SKM-1 treated with dmso at 0.1 percent for 144 hours (cell line): ENCODE results near the gene CLSTN2.

Experiments used
- DNase-seq: peaks from one replicate; lab custom pipeline; 2025; ENCODE audit not compliant: unreplicated experiment; lab: John Stamatoyannopoulos, UW

CLSTN2 gene

DNA sequence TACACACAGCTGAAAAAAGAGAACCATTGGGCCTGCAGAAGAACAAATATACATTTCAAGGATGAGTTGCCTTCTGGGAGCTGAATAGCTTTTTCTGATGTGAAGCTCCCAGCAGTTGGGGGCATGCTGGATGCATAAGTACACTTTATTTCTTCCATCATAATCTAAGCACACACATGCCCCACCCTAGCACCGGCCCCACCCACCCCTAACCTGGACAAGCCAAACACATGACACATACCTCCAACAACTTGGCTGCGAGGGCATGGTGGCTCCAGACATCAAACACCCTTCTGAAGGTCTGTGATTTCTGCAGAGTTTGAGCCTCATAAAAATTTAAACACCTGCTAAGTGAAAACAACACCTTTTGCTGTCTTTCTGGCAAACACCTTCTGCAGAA lies 435.7 kb downstream of the CLSTN2 start:
- DNase-seq = no peak

DNA sequence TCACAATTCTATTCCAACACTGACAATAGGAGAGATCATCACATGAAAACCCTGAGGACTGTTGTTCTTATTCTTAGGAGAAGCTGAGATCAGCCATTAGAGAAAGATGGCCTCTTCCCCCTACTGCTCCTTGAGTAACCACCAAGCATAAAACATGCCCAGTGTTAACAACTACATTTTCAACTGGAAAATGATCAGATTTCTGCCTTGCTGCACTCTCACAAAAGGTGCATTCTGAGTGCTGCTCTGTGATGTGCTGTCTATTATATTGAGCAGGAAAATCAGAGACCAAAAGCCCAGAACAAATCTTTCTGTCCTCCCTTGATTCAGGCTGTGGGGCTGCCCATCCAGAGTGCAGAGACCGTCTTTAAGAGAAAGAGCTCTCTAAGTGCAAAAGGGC lies 438.2 kb downstream of the CLSTN2 start:
- DNase-seq = no peak

DNA sequence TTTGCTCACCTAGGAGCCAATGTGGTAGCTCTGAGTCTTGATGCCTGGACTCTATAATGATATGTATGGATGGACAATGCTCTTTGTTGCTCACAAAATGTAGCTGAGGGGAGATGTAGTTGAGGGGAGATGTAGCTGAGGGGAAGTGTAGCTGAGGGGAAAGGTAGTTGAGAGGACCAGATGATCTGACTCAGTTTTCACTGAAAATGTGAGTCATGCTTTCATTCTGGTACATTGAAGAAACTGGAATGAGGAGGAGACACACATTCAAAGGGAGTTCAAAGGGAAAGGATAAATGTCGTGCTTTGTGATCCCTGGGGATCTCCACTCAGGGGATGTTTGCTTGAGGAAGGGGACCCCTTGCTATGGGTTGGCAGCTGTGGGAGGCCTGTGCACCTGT lies 440.0 kb downstream of the CLSTN2 start:
- DNase-seq = no peak

DNA sequence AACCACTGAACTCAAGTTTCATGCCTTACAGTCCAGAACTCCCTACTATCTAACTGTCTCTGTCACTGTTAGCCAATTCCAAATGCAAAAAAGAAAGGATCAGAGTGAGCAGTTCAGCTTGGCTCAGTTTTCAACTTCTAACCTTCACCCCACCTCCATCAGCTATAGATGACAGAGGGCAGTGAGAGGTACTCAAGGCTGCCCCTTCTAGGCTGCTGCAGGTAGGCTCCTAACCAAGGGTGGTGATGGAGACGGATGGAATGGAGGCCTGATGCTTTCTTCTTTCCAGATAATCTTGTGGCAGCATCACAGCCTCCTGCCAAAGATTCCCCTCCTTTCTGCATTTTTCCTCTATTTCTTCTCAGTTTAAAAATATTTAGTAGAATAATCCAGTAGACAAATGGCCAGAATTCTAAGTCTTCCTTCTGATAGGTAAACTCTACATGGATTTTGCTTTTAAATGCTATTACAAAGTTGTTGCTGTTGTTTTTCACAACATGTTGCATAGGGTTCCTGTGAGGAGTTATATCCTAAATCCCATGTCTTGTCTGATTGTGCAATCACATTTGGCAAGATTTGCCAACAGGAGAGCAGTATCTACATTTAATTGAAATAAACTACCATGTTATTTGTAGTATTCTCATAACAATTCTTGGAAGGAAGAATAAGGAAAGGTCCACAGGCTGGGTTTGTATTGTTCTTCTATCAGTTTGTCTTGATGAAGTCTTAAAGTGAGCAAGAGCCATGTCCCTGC lies 441.3 kb downstream of the CLSTN2 start:
- no peak for DNase-seq

DNA sequence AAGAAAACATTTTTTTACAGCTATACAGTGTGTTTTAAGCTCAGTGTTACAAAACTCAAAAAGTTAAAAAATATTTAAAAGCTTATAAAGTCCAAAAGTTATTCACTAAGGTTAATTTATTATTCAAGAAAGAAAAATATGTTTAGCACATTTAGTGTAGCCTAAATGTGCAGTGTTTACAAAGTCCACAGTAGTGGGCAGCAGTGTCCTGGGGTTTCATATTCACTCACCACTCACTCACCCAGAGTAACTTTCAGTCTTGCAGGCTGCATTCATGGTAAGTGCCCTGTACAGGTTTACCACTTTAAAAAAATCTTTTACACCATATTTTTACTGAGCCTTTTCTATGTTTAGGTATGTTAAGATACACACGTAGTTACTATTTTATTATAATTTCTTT lies 442.7 kb downstream of the CLSTN2 start:
- no peak for DNase-seq

DNA sequence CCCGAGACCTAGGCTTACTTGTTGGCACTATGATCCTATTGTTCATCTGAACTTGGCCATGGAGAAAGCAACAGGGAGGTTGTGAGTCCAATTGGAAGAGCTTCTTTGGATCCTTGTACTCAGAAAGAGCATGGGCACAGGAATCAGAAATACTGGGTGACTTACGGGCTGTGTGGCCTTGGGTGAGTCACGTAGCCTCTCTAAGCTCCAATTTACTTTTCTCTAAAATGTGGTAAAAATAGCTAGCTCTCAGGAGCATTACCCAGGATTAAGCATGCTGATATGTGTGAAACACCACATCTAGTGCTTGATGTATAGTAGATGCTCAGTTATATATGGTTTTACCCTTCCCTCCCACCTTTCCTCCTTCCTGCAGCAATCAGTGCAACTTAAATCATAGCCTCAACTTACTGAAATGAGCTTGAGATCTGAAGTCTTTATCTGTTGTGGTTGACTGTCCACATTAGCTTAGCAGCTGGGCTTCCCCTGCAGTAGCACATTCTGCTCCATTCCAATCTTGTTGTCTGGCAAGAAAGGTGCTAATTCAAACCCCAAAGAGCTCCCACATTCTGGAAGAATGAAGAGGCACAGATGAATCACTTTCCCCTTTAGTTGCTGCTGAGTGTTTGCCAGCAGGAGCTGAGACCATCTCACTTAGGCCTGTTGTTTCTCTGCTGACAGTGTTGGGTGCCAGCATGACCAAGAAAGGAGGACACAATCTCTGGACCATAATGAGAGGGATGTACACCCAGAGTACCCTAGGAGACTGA lies 443.8 kb downstream of the CLSTN2 start:
- DNase-seq = no peak

DNA sequence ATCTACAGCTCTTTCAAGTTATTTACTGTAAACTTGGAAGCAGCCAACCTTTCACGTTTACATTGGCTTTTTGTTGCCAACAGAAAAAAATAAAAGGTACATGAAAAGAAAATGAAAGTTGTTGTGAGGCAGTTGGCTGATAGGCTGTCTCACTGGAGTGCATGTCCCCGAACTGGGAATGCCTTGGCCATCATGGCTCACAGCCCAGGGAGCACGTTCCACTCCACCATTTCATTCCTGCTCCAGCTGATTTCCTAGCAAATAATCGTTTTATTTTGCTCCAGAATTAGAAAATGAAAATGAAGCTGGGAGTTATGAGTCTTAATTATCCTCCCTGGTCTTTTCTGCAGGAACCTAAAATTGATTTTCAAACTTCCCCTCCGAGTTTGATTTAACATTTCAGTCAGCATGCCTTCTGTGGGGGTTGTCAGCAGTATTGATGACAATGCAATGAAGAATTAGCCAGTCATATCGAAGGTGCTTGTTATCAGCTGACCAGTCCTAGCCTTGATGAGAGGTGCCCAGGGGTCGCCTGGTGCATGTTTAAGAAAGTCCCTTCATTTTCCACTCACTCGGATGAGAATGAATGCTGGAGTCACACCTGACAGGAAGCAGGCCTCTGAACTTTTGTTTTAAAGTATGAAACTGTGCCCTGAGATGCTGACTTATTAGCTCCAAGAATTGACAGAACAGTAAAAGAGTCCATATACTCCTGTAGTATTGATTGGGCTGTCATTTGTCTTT lies 449.2 kb downstream of the CLSTN2 start:
- DNase-seq = no peak

DNA sequence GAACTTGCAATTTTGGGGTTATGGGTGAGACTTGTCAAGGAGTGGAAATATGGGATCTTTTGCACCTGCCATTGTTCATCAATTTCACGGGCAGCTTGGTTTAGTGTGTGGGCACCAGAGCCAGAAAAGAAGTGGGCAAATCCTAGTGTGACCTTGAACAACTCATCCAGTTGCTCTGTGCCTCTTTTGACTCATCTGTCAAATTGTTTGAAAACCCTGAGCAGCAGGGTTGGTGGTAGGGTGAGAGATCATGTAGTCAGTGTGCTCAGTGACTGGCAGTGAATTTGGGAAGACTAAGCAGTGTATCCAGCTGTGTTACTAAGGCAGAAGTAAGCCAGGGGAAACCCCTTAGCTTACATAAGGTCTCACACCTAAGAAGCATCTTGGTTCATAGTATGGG lies 449.9 kb downstream of the CLSTN2 start:
- DNase-seq = no peak

DNA sequence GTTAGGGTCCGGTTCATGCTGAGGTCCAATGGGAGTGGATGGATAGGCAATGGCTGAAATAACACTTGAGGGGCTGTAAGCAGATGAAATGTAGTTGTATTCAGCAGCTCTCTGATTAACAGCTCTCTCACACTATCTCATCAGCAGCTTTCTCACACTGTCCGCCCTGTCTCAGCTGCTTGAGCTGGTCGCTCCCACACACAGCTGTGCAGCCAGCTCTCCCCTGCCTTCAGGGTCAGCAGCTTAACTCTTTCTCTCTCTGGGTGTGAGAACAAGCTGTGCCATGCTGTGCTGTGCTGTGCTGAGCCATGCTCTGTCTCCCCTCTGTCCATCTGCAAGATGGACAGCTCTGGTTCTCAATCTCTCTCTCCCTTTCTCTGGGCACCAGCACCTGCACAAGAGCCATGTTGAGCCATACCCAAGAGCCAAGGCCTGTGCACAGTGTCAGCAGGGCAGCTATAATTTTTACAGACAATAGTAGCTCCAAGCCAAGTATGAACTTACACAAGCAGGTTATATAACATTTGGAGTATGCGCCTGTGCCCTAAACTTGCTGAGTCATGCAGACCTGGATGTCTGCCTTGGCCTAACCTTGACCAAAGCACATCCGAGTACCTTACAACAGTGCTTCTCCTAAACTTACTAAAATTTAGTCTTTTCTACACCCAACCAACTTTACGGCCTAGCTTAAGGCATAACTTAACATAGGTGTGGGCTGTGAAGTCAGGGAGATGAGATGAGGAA lies 451.5 kb downstream of the CLSTN2 start:
- no peak for DNase-seq

DNA sequence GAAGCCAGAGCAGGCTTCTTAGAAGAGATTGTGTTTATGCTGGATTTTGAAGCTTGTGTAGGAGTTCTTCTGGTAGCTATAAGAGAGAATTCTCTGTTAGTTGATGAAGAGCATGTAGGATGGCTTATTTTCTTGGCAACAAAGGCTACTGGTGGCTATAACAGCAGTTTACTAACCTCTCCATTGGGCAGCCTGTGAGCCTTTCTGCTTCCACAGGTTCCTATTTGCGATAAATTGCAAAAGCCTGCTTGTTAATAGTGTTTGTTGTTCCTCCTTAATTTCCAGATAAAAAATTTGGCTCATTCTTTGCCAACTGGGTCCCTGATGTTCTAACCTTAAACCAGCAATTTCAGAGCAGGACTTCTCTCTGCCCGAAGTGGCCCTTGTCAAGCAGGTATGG lies 452.3 kb downstream of the CLSTN2 start:
- no peak for DNase-seq

DNA sequence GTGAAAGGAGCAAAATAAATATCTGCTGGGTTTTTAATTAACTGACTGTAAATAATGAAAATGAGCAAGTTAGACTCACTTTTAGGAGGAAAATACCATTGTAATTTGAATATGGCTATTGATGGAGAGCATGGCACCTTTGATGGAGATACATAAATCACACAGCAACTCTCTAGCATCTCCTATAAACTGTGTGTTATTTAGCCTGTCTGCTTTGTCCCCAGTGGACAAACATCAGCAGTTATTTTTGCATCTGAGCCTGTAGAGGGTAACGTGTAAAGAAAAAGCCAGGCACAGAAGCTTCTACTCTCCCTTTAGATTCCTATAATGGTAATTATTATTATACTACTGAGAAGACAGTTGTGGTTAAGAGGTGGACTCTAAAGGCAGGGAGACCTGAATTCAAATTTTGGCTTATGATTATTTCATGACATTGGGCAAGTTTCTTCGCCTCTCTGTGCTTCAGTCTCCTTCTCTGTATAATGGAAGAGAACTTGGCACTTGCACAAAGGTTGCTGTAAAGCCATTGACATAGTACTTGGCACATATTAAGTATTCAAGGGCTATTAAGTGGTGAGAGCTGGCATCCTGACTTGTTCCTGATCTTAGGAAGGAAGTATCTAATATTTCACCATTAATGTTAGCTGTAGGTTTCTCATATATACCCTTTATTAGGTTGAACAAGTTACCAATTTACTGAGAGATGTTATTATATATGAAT lies 453.4 kb downstream of the CLSTN2 start:
- DNase-seq = no peak

DNA sequence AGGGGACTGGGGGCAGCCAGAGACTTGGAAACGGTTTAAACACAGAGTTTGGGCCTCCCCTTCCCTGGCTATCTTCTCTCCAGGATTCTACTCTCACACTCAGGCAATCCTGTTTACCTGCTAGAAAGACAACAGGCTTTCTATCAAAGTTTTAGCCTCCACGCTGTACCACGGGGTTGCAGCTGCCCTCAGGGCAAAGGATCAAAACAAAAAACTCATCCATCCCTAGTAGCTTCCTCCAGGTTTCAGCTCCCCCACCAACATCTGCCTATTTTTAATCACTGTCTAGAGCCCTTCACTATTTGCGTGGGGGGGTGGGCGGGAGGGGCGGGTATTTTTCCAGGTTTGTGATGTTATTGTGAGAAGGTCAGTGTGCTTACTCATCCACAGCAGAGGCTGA lies 456.1 kb downstream of the CLSTN2 start:
- no peak for DNase-seq

DNA sequence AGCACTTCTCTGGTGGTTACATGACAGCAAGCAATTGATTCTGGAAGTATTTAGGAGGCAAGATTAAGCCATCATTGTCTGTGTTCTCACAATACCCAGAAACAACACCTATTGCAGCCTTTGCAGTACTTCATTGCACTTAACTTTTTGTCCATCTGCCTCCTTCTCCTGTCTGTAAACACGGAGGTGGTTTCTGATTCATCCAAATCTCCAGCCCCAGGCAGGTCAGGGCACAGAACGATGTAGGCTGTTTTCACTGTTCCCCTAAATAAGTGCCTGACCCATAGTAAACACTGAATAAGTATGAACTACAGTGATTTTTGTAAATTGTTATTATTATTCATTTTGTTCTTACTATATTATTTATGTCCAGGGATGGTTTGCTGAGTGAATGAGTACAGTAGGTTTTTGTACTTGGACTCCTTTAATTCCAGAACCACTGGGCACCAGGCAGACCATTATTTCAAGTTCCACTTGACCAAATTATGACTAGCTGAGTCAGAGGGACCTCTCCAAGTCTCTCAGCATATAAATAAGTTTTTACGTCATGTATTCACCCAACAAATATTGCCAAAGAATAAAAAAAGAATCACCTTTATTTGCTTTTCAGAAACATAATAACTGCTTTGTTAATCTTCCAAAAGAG lies 459.6 kb downstream of the CLSTN2 start:
- DNase-seq = no peak

DNA sequence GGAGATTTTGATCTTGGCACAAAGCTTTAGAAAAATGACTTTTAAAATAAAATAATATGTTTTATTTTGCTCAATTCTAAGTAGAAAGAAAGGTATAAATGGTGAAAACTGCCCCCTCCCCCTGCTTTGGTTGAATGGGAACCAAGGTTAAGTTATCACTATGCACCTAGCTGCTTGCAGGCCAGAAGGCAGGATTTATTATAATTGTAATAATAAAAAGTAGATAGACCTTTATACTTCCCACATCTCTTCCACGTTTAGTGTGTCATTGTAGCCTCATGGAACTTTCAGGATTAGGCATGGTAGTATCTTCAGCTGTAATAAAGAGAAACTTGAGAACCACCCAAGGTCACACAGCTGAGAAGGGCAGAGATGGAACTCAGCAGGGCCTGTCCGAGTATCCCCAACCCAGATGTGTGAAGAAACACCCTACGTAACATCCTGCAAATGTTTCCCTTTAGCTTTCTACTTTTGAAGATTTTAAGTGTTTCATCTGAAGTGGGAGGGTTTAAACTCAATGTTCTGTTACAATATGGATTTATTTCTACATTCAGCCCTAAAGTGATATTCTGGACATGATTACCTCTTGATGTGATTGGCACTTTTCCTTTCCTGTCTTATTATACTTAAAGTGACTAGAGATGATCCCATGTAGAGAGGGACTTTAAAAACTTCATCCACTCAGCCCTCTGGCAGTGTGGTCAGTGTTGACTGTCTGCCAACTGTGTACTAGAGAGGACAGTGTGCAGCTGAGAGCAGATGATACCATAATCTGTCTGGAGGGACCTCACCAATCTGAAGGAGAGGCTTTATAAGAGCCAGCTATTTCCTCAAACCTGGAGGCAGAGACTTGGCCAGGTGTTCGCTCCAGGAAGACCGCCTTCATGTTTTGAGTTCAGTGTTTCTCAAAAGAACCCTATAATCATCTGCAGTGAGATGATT lies 460.4 kb downstream of the CLSTN2 start:
- no peak for DNase-seq

DNA sequence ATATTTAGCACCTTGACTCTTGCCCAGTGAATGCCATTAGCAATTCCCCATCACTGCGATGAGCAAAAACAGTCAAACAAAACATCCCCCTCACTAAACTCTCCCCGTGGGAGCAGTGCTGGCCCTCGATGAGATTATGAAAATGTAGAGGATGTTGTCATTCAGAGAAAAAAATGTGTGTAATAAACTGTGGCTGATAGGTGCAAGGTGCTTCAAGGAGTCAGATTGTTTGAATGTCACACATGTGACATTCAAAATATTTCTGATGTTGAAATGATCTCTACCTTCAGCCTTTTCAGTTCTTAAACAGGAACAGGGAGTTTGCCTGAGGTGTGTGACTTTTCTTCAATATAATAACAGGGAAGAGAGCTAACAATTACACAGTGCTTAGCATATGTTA lies 461.1 kb downstream of the CLSTN2 start:
- DNase-seq = no peak

DNA sequence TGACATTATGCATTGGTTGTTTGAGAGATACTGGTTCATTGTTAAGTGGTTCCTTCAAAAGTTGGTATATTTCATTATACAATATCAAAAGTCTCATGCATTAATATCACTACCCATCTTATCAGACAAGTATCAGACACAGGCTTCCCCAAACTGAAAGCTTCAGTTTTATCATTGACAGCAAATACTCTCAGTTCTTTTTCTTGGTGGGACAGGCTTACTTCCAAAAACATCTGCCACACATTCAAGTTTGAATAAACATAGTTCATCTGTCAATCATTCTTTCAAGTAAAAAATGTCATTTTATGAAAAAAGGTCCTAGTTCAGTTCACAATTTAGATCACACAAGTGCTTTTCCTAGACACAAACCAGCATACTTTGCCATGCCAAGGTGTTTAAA lies 462.9 kb downstream of the CLSTN2 start:
- DNase-seq = no peak

DNA sequence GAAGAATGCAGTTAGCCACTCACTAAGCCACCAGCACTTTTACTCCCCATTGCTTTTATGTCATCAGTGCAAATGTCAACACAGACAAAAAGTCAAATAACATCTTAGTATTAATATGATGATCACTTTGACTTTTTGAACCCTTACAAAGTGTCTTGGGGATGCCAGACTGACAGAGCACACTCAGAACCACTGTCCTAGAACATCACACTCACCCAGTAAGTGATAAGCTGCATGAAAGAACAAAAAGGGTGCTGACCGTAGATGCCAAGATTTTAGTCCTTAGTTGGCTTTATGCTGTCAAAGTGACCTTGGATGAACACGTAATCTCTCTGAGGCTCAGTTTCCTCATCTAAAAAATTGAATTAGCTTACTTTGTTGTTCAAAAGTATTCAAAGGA lies 463.4 kb downstream of the CLSTN2 start:
- no peak for DNase-seq

DNA sequence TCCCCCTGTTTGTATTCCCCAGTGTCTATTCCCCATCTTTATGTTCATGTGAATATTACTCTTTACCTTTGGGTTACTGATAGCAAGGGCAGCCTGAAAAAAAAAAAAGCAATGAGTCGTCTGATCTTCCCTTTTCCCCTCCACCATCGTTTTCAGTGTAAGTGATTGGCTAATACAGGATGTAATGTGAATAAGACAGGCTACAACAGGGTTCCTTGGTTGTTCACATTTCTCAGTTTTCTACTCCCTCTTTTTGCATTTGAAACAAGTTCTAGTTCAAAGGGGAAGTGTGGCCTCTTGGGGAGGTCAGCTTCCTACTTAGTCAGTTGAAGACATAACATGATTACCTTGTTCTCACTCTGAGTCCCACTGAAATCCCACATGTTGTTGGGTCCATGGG lies 464.9 kb downstream of the CLSTN2 start:
- peak; percentile 57 for DNase-seq

DNA sequence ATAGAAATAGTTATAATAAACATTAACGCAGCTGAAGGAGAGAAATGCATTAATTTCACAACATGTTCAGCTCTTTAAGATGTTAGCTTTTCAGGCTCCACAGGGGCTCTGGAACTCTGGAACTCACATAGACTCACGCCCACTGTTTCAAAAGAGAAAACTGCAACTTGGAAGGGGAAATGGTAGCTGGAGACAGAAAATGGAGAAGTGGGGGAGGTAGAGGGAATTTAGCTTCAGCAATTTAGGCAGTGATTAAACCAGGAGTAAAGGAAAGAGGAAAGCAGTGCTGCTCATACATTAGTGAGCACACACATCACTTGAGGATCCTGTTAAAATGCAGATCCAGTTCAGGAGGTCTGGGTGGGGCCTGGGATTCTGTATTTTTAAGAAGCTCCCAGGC lies 468.1 kb downstream of the CLSTN2 start:
- peak; percentile 17 for DNase-seq
